GM11168 (cell line): ENCODE data around the gene UGT1A8.
"Not testable (repeated sequence)": the region's sequence is repeated elsewhere in the genome, so short reads cannot be mapped to it uniquely, and the experiment has no call there.

ENCODE experiments used
- in situ Hi-C: fragments of 300-500 bp; cut with MboI; formaldehyde crosslinking; loops from one replicate; pipeline ENCODE4 v1.12.0; 2022; ENCODE audit warnings: low sequenced_read_pairs; ENCODE audit not compliant: unreplicated experiment

Gene UGT1A8

DNA sequence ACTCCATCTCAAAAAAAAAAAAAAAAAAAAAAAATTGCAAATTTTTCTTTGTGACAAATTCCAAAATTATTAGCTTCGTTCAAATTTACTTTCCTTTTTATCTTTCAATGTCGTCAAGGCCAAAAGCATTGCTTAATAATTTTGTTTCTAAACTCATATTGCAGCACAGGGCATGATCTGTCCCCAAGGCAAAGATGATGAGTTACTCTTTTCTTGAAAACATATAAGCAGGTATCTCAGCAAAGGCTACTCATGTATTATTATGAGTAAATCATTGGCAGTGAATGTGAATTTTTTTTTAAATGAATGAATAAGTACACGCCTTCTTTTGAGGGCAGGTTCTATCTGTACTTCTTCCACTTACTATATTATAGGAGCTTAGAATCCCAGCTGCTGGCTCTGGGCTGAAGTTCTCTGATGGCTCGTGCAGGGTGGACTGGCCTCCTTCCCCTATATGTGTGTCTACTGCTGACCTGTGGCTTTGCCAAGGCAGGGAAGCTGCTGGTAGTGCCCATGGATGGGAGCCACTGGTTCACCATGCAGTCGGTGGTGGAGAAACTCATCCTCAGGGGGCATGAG, 64.2 kb downstream of the UGT1A8 start, which contains the start of gene UGT1A7:
TSS of gene UGT1A7 (plus strand) at position 381 of the 579 bp plus-strand sequence. CDS start at position 418, 37 bp downstream.
- in situ Hi-C loops, result no loop called here

DNA sequence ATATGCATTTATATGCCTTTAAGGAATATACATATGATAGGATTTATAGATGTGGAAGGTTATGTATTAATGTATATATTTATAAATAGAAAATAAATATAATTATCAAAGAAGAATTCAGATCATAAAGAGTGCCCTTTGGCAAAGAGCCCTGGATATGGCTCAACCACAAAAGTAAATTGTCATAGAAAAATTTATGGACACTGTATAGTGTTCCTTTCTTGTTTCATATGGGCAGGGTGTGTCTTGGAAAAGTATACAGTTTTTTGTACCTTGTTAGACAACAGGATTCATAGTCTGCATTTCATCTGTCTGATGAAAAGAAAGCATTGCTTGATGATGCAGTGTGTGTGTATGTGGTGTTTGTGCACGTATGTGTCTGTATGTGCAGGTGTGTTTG, 67.2 kb downstream of the UGT1A8 start:
- in situ Hi-C loops, result no loop called here

DNA sequence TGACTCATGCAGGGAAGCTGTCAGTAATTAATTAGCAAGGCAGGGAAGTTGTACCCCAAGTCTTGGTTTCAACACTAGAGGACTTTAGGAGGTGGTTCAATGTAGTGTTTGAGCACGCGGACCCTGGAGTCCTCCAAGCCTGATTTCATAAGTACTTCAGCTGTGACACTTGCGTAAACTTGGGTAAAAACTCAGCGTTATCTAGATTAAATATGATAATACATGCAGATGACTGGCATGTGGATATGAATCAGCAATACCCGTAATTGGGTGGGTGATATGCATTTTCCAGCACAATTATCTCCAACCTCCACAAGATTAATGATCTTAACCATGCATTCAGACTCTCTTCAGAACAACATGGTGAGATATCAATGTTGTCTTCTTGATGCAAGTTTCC, 69.5 kb downstream of the UGT1A8 start:
- in situ Hi-C loops, result no loop called here

DNA sequence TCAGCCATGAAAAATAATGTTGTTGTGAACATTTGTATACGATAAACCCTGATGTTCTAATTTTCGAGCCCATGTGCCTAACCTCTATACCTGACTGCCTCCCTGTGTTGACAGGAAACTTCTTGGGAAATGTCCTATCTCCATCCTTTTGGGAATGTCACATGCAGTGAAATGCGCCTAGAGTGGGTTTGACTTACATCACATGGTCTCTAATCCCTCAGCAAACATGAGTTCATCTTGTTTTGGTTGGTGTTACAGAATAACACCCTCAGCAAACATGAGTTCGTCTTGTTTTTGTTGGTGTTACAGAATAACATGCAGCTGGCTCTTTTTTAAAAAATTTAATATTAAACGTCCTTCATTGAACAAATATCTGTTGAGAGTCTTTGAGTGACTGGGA, 70.9 kb downstream of the UGT1A8 start:
- in situ Hi-C loops, result no loop called here

DNA sequence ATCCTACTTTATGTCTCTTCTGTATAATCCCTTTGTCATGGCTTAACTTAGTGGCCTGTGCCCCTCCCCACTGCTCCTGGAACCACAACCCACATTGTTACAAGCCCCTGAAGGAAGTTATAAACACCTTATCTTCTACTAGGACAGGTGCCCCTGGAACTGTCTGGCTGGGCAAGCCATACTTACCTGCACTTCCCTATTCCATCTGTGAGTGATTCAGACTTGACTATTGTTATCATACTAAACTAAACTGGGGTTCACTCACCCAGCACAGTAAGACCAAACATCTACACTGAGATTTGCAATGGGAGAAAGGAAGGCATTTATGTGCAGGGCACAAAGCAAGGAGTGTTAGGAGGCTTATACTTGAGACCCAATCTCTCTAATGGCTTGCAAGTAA, 71.6 kb downstream of the UGT1A8 start:
- in situ Hi-C loops, result no loop called here

DNA sequence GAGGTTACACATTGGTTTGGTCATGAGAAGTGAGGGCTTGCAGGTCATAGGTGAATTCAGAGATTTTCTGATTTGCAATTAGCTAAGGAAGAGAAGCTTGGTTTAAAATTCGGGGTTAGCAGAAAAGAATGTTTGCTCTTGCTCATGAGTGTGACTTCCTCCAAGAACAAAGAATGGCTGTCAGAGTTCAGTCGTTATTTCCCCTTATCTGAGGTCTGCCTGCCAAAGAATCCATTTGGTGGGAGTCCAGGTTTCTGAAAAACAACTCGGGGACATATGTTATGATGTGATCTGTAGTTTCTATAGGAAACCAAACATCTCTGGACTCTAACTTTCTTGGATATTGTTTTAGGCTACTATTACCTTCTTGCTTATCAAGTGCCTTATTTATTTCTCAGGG, 72.1 kb downstream of the UGT1A8 start:
- in situ Hi-C loops, result no loop called here

DNA sequence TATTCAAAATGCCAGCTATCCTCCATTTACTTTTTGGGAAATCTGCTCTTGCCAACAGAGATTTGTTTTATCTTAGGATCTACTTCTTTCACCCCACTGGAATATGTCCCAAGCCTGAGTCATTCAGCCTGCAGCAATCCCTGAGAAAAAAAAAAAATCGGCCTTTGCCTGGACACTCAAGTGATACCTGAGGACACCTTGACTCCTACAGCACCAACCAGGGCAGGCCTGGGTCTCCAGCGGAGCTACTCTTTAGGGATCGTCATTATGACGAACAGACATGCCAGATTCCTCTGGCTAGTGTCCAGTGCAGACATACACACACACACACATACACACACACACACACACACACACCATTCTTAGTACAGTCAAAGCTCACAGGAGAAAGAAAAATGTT, 73.0 kb downstream of the UGT1A8 start:
- in situ Hi-C loops, result no loop called here

DNA sequence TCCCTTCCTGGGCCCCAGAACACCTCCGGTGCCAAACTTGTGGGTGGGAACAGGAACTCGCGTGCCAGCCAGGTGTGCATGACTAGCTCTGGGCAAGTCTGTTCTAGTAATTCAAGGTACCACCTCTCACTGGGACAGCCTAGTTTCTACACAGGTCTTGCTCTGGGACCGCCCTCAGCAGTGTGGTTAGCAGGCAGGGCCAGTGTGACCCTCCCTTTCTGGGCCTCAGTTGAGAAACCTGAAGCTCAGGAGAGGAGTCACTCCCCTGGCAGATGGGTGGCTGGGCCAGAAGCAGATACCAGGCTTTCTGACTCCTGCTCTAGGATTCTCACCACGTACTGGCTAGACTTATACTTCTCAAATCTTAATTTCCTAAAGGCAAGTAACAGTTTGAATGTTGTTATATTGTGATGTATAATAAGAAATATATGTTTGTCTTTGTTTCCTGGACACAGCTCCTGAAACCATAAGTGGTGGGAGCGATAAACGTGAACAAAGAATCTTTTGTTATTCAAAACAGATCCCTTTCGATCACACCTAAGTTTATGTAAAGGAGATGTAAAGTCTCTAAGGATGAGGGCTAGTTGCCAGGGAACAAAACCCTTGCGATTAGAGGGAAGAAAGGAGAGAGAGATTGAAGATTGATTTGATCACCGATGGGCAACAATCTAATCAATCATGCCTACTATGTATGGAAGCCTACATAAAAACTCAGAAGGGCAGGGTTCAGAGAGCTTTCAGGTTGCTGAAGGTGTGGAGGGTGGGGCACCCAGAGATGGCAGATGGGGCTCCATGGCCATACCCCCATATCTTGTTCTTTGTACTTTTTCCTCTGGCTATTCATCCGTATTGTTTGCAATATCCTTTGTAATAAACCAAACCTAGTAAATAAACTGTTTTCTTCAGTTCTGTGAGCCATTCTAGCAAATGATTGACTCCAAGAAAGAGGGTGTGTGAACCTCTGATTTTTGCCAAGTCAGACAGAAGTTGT, 74.3 kb downstream of the UGT1A8 start:
- in situ Hi-C loops, result no loop called here

DNA sequence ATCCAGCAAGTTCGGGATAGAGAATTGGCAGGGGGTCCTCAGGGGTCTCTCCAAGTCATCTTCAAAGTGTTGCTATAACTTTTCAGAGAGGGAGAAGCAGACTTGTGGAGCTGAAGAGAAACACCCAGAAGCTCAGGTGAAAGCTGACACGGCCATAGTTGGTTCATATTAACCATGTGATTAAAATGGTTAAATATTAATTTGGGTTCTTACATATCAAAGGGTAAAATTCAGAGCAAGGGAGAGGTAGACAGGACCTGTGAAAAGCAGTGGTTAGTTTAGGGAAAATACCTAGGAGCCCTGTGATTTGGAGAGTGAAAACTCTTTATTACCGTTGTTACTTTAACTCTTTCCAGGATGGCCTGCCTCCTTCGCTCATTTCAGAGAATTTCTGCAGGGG, 75.2 kb downstream of the UGT1A8 start, which contains the start of gene UGT1A6:
TSS of gene UGT1A6 (plus strand) at position 243 of the 400 bp plus-strand sequence. CDS start at position 358, 115 bp downstream.
- in situ Hi-C loops, result no loop called here

DNA sequence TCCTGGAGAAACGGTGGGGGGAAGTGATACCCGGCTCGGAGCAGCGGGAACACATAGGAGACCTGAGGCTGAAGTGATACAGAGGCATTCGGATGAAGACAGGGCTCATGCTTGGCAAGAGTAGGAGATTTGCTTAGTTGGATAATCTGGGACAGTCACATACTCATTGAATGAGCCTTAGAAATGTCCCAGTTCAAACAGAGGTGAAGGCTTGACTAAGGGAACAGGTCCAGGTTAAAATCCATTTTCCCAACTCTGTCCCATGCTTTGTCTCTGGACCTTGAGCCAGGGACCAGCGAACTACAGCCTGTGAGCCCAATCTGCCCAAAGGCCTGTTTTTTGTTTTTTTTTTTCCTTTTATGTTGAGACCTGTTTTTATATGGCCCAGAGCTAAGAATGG, 76.5 kb downstream of the UGT1A8 start:
- in situ Hi-C loops, result no loop called here

DNA sequence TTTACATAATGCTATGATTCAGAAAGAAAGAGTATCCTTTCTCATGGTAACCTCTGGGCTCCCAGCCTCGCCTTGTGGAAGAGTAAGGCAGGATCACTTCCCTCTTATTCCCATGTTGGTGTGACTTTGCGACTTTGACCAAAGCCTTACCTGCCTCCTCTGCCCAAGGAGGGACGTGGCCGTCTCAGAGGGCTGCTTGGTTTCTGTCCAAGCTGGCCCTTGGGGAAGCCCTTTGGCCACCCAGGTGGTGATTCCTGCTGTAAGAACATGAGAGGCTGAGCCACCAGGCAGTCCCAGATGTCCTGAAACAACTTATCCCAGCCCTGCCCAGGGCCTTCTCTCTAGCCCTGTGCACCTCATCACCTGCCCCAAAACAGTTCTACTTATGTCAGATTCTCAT, 81.3 kb downstream of the UGT1A8 start:
- in situ Hi-C loops, result no loop called here

DNA sequence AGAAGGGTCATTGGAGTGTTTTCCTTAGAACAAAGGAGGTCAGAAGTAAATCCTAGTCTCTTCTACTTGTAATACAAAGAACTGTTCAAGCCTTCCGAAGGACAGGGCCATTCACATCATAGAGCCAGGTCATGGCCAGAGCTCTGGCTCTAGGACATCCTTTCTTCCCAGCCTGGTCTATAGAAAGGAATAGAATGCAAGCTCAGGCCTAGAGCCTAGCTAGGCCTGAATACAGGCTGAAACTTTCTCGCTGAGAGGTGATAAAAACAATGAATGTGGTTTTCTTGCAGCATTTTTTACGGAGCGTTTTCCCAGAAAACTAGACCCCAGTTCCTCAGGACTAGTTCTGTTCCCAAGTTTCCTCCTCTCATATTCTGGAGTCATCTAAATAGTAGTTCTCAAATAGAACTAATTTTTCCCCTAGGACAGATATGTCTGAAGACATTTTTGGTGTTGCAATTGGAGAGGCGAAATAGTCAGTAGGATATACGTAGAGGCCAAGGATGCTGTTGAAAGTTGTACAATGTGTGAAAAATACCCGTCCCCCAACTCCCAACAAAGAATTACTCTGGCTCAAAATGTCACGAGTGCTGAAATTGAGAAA, 82.1 kb downstream of the UGT1A8 start:
- in situ Hi-C loops, result no loop called here

DNA sequence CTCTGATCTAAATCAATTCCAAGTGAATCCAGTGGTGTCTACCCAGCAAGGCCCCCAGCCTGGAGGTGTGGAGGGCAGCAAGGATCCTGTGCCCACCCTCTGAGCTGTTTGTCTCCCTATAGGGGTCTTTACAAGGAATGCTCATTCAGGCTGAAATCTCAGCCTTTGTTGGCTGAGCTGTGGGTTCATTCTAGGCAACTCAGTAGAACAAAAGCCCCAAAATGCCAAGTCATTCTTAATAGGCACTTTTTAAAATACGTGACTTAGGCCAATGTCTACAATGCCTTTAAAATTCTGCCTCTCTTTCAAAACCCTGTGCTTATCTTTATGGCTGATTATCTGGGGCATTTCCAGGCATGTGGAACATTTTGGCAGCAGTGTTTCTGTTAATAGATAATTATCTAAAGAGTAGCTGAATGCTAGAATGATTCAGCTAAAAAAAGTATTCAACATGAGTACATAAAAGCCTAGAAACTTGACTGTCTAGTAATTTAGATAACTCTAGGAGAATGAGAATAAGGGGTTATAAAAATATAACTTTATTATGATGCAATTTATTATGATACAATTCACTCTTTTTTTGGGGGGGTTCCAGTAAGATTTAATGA, 82.7 kb downstream of the UGT1A8 start:
- in situ Hi-C loops, result no loop called here

DNA sequence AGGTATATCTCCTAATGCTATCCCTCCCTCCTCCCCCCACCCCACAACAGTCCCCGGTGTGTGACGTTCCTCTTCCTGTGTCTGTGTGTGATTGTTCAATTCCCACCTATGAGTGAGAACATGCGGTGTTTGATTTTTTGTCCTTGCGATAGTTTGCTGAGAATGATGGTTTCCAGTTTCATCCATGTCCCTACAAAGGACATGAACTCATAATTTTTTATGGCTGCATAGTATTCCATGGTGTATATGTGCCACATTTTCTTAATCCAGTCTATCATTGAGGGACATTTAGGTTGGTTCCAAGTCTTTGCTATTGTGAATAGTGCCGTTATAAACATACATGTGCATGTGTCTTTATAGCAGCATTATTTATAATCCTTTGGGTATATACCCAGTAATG, 83.4 kb downstream of the UGT1A8 start:
- in situ Hi-C loops, result not testable (repeated sequence)

DNA sequence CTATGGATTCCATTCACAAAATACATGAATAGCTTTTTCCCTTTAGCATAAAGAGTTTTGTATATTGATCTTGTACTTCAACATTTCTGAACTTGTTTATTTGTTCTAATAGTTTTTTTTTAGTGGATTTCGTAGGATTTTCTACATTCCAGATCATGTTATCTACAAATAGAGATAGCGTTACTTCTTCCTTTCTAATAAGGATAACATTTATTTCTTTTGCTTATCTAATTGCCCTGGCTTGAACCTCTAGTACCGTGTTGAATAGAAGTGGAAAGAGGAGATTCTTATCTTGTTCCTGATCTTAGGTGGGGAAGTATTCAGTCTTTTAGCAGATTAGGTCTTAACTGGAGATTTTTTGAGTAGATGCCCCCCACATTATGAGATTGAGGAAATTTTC, 84.8 kb downstream of the UGT1A8 start:
- in situ Hi-C loops, result no loop called here

DNA sequence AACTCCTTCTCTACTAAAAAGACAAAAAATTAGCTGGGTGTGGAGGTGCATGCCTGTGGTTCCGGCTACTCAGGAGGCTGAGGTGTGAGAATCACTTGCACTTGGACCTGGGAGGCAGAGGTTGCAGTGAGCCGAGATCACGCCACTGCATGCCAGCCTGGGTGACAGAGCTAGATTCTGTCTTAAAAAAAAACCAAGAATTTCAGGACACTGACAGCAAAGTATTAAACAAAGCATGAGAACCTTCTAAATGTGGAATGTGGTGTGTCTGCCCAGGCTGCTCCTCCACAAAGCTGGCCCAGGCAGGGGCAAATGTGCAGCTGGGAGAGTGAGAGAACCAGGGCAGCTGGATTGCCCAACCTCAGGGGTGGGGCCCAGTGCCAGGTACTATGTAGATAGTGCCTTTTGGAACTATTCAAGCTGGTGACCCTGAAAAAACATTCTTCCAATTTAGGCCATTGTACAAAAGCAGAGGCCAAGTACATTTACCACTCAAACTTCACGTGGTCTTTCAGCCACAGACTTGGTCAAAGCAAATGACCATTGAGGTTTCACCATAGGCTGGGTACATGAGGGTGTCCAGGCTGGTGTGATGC, 88.6 kb downstream of the UGT1A8 start:
- in situ Hi-C loops, result no loop called here

DNA sequence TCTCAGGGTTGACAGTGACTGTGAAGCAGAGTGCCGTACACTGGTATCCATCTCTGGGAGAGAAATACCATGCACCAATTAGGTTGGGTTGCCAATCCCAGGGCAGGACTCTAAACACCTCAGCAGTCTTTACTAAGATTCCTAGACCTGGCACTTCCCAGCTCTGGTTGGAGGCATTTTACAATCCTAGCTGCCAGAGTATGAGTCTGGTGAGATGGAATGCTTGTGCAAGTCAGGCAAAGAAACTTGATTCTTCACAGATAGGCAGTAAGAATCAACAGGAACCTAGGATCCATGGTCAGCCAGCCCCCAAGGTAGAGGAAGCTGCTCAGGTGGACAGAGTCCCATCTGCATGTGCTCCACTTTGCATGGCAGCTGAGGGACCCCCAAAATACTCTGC, 89.3 kb downstream of the UGT1A8 start:
- in situ Hi-C loops, result no loop called here

DNA sequence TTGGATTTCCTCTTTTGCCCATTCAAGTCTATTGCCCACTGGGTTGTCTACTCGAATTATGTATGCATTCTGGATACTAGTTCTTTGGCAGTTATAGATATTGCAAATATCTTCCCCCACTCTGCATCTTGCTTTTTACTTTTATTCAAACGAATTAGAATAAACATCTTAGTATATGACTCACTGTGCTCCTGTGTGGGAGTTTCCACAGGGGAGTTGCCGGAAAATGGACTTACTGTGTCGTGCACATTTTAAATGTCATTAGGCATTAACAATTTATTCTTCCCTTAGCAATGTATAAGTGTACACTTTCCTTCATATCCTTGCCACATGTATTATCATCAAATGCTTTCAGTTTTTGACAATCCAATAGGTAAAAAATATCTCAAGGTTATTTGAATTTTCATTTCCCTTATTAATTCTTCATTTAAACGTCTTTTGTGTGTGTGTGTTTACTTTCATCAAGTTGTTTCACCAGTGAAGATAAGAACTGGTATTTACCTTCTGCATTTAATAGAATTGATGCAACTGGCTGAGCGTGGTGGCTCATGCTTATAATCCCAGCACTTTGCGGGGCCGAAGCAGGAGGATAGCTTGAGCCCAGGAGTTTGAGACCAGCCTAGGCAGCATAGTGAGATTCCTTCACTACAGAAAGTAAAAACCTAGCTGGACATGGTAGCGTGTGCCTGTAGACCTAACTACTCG, 90.7 kb downstream of the UGT1A8 start:
- in situ Hi-C loops, result no loop called here

DNA sequence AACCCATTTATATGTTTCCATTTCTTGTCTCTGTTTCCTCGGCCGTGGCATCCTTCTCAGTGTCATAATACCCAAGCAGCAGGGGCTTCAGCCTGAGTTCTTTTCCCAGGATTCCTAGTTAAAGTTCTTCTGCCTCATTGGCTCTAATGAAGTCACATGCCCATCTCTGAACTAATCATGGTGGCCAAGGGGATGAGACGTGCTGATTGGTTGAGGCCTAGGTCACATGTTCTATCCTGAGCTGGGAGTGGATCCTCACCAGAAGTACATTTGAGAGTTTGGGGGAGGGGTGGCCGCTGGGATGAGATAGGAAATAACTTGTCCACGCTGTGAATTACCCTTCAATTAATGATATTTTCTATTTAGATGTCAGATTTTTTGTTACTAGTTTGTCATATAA, 91.5 kb downstream of the UGT1A8 start:
- in situ Hi-C loops, result no loop called here
